Brain microvascular endothelial cell (primary cell): Measurements from ENCODE around the gene PPFIBP2.

Experiments used
- DNase-seq: peaks from one replicate; pipeline ENCODE4 v3.0.0-alpha.2; 2020
- H3K27ac ChIP-seq: fragments of 250-450 bp; sonication (Bioruptor Pico); 2 replicates; pipeline ENCODE4 v1.5.1; 2020; ENCODE audit warnings: mild to moderate bottlenecking, moderate library complexity
- H3K27me3 ChIP-seq: fragments of 250-450 bp; sonication (Bioruptor Pico); replicated peaks from 2 replicates; pipeline ENCODE4 v1.5.1; 2020; ENCODE audit warnings: mild to moderate bottlenecking
- H3K36me3 ChIP-seq: fragments of 250-450 bp; sonication (Bioruptor Pico); replicated peaks from 2 replicates; pipeline ENCODE4 v1.5.1; 2020; ENCODE audit warnings: mild to moderate bottlenecking
- H3K4me3 ChIP-seq: 2 replicates; pipeline ENCODE4 v1.5.1; 2011; ENCODE audit warnings: low read depth, mild to moderate bottlenecking, control low read depth, low read length, moderate library complexity
- CTCF ChIP-seq: IDR thresholded peaks from 2 replicates; pipeline ENCODE4 v1.5.1; 2011; ENCODE audit warnings: low read depth, mild to moderate bottlenecking, moderate library complexity, low read length, control low read depth, inconsistent platforms; ENCODE audit errors: missing control alignments
- in situ Hi-C: cut with HindIII; loops from 2 replicates; pipeline ENCODE4 v1.10.0; 2017; ENCODE audit warnings: low sequenced_read_pairs, low pct_ligation_motif_present

Gene PPFIBP2

DNA sequence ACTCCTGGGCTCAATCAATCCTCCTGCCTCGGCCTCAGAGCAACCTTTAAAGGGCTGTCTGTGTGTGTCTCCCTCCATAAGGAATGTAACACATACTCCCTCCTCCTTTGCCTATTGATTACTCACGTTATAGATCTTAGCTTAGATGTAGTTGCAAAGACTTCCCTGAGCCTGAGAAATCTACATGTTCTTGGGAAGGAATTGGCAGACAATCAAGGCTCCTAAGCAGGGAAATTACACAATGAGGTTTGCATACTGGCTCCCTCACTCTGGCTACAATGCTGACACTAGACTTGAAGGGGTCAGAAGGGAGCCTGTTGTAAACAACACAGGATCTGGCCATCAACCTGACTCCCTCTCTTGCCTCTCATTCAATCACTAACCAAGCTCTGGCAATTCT lies 33.7 kb upstream of the PPFIBP2 start:
- no peak for DNase-seq
- H3K36me3 ChIP-seq = no peaks in the 10 kb centered on the region
- no peak for TF ChIP-seq CTCF
- H3K27me3 ChIP-seq = no peaks in the 10 kb centered on the region
- in situ Hi-C loops = no loop called here
- H3K27ac ChIP-seq = no peak overlapping the region
- no peak overlapping the region for H3K4me3 ChIP-seq

DNA sequence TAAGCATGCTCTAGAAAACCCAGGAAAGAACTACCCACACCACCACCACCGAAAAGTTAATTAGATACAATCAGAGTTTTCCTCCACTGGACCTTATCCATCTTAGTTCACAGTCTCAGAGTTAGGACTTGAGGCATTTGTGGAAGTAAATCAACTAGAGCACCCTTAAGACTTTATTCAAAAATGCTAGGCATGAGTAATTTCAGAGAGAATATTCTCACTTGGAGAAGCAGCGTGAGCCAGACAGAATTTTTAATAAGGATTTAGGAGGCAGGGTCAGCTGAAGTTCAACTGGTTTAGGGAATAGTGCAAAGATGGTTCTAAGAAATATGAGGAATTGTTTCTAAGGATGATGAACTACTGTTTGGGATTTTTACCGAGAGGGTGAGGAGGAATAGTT lies 29.7 kb upstream of the PPFIBP2 start:
- Histone ChIP-seq H3K27ac (no peak overlapping the region), H3K4me3 (no peak overlapping the region), H3K27me3 (peaks cover 1% of the 10 kb centered on the region), H3K36me3 (no peaks in the 10 kb centered on the region)
- DNase-seq = no peak
- TF ChIP-seq CTCF = no peak
- in situ Hi-C loops = no loop called here

DNA sequence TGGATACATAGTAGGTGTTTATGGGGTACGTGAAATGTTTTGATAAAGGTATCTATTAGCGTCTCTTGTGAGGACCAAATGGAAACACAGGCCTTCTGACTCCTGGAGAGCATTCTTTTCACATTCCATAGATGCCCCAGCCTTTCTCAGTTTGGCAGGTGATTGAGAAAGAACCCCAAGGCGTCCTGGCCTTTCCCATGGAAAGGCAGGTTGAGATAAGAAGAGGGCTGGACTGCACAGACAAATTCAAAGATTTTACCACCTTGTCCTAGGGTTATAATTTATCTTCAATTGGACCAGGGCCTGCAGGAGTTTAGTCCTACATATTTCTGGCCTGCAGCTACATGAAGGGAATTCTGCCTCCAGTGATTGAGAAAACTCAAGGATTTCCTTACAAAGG lies 29.2 kb upstream of the PPFIBP2 start:
- in situ Hi-C loops = no loop called here
- DNase-seq = no peak
- Histone ChIP-seq H3K36me3 (no peaks in the 10 kb centered on the region), H3K27me3 (peaks cover 1% of the 10 kb centered on the region), H3K27ac (no peak overlapping the region), H3K4me3 (no peak overlapping the region)
- TF ChIP-seq CTCF = no peak

GRCh38 chr11:7485186-7486097 lies 28.4 kb upstream of the PPFIBP2 start, which contains the start of gene OLFML1:
Gene OLFML1 (plus strand): TSS chr11:7485506. CDS start chr11:7485876, 370 bp downstream.
- Histone ChIP-seq H3K36me3 (no peaks in the 10 kb centered on the region), H3K27me3 (peaks cover 1% of the 10 kb centered on the region), H3K27ac (no peak within 1 kb of the TSS), H3K4me3 (no peak within 1 kb of the TSS)
- no peak for TF ChIP-seq CTCF
- in situ Hi-C loops = no loop called here
- DNase-seq = no peak

- Histone ChIP-seq H3K27ac (no peak overlapping the region), H3K27me3 (peaks cover 1% of the 10 kb centered on the region), H3K36me3 (no peaks in the 10 kb centered on the region), H3K4me3 (no peak overlapping the region)
- TF ChIP-seq CTCF = no peak
- in situ Hi-C loops = no loop called here
- no peak for DNase-seq
Observed at GRCh38 chr11:7486098-7486780, 27.6 kb upstream of the PPFIBP2 start.
